ENCODE data around the gene PPM1D.

GRCh38 chr17:60641810-60642220, 41.8 kb downstream of the PPM1D start:
- TF ChIP-seq POLR2A (IDR thresholded peaks at IDR 0.05) (no peak), CTCF (IDR thresholded peaks at IDR 0.05) (peak in 3 of 4 experiments; percentile 46 to 58 (median 51)), POLR2AphosphoS5 (IDR thresholded peaks at IDR 0.05) (peak; percentile 76)
